ENCODE results near the gene SPINDOC.
"Not testable (repeated sequence)": the region's sequence is repeated elsewhere in the genome, so short reads cannot be mapped to it uniquely, and the experiment has no call there.

SPINDOC gene

DNA sequence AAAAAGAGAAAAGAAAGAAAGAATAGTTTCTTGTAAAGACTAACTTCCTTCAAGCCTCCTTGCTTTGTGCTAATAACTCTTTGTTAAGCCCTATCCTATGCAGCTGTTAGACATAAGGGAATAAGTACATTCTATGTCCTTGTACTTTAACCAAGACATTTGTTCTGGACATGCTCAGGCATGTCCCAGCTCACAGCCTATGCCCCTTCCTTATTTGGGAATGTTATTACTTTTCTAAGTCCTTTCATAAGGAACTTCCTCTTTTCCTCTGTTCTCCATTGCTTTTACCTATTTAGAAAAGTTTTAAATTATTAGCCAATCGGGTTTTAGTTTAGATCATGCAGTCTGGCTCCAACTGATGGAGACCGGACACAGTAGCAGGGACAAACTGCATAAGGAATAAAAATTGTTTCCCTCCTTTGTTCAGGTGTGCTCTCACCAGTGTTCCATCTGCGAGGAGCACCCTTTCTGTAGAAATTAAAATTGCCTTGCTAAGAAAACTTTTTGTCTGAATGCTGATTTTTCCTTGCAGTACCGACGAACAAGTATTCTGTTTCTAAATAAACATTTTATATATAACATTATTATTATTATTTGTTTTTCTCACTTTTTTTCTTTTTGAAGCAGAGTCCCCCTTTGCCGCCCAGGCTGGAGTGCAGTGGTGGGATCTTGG, 21.6 kb upstream of the SPINDOC start:
- DNase-seq = no peak

DNA sequence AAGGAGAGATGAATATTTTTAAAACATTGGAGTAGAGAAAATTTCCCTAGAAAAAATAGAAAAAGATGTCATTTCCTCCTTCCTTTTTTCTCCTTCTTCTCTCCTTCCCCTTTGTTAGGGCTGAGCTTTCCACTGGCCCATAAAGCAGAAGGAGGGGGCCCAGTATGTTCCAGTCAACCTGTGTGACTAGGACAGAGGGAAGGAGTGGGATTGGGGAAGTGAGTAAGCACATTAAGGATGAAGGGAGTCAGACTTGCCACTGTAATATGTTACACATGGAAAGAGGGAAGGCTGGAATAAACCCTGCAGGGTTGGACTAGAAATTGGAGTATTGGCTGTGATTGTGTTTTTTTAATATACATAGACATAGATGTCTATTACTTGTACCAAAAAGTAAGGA, 20.1 kb upstream of the SPINDOC start:
- DNase-seq = no peak

DNA sequence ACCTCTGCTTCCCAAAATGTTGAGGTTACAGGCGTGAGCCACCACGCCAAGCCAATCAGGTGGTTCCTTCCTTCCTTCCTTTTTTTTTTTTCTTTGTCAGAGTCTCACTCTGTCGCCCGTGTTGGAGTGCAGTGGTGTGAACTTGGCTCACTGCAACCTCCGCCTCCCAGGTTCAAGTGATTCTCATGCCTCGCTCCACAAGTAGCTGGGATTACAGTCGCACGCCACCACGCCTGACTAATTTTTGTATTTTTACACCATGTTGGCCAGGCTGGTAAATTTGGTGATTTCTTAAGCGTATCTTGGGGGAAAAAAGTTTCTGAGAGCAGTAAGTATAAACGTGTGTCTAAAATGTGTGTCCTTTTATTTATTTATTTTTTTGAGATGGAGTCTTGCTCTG, 18.2 kb upstream of the SPINDOC start:
- DNase-seq = no peak

DNA sequence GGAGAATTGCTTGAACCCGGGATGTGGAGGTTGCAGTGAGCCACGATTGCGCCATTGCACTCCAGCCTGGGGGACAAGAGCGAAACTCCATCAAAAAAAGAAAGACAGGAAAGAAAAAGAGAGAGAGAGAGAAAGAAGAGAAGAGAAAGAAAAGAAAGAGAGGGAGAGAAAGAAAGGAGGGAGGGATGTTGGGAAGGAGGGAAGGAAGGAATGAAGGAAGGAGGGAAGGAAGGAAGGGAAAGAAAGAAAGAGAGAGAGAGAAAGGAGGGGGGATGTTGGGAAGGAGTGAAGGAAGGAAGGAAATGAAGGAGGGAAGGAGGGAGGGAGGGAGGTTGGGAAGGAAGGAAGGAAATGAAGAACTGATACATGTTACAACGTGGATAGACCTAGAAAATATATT, 12.3 kb upstream of the SPINDOC start:
- DNase-seq = no peak

DNA sequence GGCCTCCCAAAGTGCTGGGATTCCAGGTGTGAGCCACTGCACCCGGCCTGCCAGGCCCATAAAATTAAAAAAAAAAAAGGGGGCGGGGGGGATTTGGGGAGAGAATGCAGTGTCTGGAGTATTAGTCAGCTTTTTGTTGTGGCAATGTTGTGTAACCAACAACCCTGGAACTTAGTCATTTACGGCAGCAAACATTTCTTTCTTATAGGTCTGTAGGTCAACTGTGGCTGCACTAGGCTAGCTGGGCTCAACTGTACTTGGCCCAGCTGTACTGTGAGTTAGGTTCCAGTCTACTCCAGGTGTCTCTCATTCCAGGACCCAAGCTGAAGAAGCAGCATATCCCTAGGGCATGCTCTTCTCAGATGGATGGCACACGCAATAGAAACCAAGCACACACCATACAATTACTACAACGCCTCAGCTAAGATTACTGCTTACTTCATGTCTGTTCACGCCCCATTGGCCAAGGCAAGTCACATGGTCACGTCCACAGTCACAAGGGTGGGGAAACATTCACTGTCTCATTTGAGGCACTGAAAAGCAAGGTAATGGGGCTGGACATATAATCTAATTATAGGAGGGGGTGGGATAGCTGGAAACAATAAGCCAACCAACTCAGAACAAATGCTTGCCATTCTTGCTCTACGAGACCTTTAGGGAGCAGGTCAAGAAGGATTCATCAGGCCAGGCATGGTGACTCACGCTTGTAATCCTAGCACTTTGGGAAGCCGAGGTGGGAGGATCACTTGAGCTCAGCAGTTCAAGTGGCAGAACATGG, 10.4 kb upstream of the SPINDOC start:
- DNase-seq = no peak

DNA sequence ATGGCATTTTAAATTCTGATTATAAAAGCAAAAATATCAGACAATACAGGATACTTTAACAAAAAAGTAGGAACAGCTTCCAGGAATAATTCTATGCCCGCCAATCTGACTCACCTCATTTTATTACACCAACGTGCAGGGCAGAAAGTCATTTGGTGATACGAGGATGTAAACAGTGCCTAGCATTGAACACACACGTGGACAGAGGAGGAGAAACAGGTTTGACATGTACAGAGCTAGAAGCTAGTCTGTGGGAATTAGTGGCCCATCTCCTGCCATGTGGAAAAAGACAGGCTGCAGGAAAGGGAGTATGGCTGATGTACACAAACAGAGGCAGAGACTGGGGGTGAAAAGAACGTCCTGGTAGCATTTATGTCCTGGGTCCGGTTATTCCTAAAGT, 9.0 kb upstream of the SPINDOC start:
- no peak for DNase-seq

DNA sequence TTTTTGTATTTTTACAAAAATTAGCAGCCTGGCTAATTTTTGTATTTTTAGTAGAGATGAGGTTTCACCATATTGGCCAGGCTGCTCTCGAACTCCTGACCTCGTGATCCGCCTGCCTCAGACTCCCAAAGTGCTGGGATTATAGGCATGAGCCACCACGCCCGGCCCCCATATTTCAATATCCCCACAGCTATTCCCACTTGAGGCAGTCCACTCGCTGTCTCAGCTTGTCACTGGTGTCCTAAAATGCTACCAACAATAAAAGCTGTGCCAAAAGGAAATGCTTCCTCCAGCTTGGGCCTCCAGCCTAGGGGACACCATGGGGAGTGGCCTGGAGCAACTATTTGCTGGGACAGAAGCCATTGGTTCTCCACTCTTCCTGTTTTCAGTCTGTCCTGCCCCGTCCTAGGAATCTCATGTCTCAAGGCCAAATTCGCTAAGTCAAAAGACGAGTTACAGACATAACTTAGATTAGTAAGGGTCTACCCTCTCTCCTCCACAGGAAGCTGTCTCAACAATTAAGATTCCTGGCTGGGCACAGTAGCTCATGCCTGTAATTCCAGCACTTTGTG, 7.3 kb upstream of the SPINDOC start:
- DNase-seq = no peak

DNA sequence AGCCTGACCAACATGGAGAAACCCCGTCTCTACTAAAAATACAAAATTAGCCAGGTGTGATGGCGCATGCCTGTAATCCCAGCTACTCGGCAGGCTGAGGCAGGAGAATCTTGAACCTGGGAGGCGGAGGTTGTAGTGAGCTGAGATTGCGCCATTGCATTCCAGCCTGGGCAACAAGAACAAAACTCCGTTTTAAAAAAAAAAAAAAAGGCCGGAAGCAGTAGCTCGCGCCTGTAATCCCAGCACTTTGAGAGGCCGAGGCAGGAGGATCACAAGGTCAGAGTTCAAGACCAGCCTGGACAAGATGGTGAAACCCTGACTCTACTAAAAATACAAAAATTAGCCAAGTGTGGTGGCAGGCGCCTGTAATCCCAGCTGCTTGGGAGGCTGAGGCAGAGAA, 2.9 kb upstream of the SPINDOC start:
- DNase-seq = not testable (repeated sequence)

DNA sequence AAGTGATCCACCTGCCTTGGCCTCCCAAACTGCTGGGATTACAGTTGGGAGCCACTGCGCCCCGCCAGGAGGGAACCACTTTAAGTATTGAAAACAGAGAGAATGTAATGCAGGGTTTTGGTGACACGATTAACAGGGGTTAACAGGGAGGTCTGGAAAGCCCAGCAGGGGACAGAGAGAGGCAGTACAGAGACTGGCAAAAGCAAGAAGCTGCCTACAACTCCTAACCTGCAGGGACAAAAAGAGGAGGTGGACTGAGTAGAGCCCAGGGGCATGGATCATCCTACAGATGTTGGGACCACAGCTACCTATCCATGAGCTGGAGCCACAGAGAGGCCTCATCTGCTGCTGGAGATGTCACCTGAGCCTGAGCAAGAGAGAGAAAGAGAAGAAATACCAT, 1.7 kb upstream of the SPINDOC start:
- no peak for DNase-seq

DNA sequence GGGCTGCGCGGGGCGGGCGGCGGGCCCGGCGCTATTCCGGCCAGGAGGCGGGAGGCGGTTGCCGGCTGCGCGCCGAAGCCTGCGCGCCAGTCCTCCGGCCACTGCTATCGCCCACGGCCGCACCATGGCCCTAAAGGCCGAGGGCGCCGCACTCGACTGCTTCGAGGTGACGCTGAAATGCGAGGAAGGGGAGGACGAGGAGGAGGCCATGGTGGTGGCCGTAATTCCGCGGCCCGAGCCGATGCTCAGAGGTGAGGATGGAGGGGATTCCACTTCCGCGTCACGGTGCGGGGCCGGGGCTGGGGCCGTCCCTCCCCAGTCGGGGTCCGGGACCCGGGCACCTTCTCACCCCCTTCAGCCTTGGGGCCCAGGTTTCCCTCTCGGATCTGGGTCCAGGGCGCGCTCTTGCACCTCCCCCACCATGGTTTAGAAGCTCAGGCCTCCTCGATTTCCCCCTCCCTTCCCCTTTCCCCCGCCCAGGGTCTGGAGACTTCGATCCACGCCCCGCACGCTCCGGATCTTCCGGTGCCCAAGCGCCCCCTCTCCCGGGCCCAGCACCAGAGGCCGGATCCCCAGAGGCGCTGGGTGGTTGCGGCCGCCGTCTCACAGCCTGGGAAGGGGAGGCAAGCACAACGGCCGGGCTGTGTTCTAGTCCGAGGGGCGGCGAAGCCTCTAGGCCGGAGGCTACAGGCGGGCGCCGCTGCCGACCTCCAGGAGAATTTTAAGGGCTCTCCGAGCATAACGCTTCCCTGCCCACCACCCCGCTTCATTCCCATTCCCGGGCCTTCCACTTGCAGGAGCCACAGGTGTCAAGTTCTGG, 517 bp downstream of the SPINDOC start:
- DNase-seq = peak; percentile 46

DNA sequence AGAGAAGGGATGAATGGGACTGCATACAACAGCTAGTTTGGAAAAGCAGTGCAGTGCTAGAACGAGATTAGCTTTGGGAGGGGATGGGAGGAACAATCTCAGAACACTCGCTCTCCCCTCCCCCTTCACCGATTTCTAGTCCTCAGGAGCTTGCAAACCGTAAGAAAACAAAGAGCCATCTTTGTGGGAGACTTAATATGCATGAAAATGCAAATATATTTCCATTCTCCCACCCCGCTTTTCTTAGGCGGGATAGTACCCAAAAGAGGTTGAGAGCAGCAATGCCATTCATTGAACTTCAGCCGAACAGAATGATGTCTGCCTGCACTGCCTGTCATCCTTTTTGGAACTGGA, 1.1 kb downstream of the SPINDOC start:
- DNase-seq = no peak

DNA sequence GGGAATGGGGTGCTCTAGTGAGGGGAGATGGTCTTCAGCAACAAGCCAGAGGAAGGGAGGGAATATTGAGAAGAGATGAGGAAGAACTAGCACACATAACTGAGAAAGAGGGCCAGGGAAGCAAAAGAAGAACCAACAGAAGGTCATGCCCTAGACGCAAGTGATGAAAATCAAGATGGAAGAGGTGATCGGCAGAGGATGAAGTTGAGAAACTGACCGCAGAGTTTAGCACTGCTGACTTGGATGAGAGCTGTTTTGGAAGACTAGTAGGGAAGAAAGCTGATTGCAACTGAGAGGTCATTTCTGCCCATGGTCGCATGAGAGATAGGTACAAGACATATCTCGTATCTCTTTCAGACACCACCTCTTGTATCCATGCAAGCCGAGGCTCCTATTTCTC, 2.9 kb downstream of the SPINDOC start:
- DNase-seq = no peak

DNA sequence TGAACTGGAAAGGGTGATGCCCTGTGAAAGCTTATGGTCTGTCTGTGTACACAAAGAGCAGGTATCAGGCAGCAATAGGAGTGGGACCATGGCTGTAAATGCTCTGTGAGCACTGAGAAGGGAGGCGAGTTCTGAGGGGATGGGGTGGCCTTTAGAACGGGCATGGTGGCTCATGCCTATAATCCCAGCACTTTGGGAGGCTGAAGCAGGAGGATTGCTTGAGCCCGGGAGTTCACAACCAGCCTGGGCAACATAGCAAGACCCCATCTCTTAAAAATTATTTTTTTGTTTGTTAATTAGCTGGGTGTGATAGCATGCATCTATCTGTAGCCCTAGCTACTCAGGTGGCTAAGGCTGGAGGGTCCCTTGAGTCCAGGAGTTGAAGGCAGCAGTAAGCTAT, 3.5 kb downstream of the SPINDOC start:
- DNase-seq = no peak

DNA sequence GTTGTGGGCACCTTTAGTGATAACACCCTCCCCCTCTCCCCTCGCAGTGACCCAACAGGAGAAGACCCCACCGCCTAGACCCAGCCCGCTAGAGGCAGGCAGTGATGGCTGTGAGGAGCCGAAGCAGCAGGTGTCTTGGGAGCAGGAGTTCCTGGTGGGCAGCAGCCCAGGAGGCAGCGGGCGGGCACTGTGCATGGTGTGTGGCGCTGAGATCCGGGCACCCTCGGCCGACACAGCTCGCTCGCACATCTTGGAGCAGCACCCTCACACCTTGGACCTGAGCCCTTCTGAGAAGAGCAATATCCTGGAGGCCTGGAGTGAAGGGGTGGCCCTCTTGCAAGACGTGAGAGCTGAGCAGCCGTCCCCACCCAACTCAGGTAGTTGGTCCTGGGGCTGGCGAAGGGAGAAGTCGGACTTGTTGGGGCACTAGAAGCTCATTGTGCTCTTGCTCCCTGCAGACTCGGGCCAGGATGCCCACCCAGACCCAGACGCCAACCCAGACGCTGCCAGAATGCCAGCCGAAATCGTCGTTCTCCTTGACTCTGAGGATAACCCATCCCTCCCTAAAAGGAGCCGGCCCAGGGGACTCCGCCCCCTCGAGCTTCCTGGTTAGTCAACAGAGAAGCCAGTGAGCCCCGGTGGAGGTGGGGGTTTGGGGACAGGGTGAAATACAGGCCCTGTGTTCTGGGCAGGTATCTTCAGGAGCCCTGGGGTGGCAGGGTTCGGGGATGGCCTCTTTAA, 4.7 kb downstream of the SPINDOC start:
- no peak for DNase-seq

DNA sequence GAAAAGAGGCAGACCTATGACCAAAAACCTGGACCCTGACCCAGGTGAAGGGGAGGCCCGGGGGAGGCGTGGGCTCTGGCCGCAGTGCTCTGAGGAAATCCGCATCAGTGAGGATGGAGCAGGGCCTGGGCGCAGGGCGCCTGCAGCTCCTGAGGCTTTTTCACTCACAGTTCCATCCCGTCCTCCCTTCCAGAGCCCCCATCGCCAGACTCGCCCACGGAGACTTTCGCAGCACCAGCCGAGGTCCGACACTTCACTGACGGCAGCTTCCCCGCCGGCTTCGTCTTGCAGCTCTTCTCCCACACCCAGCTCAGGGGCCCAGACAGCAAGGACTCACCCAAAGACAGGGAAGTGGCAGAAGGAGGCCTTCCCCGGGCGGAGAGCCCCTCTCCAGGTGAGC, 5.4 kb downstream of the SPINDOC start:
- no peak for DNase-seq

DNA sequence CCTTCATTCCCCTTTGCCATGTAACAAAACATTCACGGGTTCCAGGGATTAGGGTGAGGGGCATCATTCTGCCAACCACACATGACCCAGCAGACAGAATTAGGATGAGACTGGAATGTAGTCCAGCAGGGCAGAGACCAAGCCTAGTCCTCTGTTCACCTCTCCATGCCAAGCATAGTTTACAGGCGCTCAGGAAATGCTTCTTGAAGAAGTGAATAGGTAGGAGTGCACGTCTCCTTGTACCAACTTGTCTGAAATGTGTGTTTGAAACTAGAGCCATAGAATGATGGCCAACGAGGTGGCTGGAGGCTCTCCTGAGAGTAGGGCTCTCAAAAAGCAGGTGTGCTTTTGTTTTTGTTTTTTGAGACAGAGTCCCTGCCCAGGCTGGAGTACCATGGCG, 8.2 kb downstream of the SPINDOC start:
- no peak for DNase-seq

DNA sequence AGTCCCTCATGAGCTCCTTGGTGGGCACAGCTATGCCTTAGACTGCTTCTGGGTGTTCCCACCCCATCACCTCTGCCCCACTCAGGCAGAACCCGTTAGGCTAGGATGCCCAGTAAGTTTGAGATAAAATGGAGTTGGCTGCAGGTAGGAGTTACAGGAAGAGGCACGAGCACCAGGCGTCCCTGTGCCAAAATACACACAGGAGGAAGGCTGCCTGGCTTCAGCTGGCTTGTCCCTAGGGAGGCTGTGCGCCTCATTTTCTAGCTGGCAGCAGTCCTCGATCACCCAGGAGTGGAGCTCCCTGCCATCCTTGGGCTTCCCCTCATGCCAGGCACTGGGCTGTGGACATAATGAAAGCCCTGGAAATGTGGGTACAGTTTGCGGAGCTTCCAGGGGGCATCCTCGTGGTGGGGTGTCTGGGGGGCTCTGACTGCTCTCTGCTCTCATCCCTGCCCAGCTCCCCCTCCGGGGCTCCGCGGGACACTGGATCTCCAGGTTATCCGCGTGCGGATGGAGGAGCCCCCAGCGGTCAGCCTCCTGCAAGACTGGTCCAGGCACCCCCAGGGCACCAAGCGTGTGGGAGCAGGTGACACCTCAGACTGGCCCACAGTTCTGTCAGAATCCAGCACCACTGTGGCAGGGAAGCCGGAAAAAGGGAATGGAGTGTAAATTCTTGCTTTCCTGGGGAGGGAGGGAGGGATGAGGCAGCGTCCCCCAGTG, 13.4 kb downstream of the SPINDOC start:
- DNase-seq = no peak

DNA sequence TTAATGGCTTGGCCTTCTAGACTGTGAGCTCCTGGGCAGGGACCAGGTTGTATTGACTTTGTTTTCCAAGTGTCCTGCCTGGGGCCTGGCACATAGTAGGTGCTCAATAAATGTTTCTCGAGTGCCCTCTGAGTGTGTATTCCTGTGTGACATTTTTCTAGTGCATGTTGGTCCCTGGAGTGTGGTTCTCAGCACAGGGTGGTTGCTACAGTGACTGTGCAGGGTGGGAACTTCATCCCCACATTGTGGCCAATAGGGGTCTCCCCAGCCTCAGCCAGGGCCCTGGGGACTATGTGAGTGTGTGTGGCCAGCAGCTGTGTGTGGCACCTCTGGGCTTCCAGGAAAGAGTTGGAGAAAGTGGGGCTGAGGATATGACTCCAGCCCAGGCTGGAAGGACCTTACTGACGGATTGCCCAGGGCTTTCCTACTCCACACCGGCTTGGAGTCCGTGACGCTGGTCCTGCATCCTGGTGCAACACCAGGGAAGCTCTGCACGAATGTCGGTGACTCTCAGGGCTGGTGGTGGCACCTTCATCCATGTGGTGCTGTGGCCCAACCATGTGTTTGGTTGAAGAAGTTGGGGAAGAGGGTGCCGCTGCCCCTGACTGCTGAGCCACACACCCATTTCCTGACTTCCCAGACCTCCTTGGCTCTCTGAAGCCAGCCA, 16.7 kb downstream of the SPINDOC start:
- DNase-seq = no peak

DNA sequence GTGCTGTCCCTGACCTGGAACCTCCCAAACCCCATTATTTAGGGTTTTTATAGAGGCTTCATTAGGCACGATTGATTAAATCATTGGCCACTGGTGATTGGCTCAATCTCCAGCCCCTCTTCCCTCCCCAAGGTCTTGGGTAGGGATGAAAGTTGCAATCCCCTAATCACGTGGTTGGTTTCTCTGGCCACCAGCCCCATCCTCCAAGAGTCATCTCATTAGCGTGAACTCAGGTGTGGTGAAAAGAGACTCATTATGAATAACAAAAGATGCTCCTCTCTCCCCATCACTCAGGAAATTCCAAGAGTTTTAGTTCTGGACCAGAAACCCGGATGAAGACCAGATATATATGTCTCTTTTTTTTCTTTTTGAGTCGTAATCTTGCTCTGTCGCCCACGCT, 18.1 kb downstream of the SPINDOC start:
- no peak for DNase-seq

DNA sequence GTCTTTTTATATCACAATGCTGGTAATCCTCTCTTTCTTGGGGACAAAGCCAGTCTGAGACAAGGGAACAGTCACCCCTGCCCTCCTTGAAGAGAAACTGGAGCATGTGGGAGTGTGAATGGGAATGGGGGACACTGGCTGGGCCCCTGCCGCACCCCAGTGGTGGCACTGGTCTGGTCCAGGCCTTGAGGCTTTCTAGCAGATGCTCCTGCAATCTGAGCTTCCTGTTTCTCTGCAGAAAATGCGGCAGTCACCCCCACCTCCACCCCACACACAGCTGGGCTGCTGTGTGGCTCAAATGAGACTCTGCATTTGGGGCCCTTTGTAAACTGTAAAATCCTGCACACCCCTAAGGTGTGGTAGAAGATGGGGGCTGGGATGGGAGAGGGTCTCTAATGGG, 19.1 kb downstream of the SPINDOC start:
- no peak for DNase-seq

DNA sequence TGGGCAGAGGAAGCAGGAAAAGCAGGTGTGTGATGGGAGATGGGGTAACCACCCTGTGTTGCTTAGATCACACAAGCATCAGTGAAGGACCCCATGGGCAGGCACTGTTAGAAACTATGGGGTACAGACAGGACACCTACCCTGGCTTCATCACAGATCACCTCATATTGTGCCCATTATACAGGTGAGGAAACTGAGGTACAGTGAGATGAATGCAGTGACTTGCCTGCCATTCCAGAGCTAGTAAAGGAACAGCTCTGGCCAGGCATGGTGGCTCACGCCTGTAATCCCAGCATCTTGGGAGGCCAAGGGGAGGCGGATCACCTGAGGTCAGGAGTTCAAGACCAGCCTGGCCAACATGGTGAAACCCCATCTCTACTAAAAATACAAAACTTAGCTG, 19.8 kb downstream of the SPINDOC start:
- DNase-seq = no peak

Measured in NK-92 treated with Interleukin-12 subunit alpha and Interleukin-12 subunit beta, amount 100 ng/mL, for 24 hours (cell line).